GM12878 (cell line): ENCODE results near the gene SASH1. TPM values are rescaled to one million over a fixed set of nuclear protein-coding genes. Genes with fewer than 3 reads are reported as not detected.

Experiments
- ATAC-seq: fragments of 200-7000 bp; cut with Tn5 transposase; 3 replicates; pipeline ENCODE4 v1.9.1; 2020; ENCODE audit warnings: mild to moderate bottlenecking, moderate library complexity
- BruUV-seq: library from RNA; stranded (reverse); fragments of 400-500 nt; replicated peaks from 2 replicates; lab custom pipeline; 2021; lab: Mats Ljungman, UMichigan
- CTCF ChIA-PET: fragments of 300-600 bp; sonication (Branson Sonifier 250); formaldehyde crosslinking; extraction: SDS; loops from one replicate; lab custom pipeline; 2021; ENCODE audit warnings: inconsistent platforms; lab: Yijun Ruan, JAX
- POLR2A ChIA-PET: fragments of 350-600 bp; formaldehyde crosslinking; extraction: SDS; loops from one replicate; lab custom pipeline; 2021; ENCODE audit warnings: inconsistent platforms; lab: Charles Lee
- RAD21 ChIA-PET: fragments of 300-600 bp; sonication (Branson Sonifier 250); formaldehyde crosslinking; loops from one replicate; lab custom pipeline; 2023; ENCODE audit warnings: antibody characterized with exemption; ENCODE audit not compliant: unreplicated experiment; lab: Charles Lee
- SMC1A ChIA-PET: fragments of 300-600 bp; sonication (Branson Sonifier 250); formaldehyde crosslinking; loops from one replicate; lab custom pipeline; 2023; ENCODE audit not compliant: unreplicated experiment, uncharacterized antibody; lab: Charles Lee
- DNase-seq: peaks from one replicate; pipeline ENCODE4 v3.0.0-alpha.2; 2011; ENCODE audit warnings: low read depth, low spot score
- FAIRE-seq: peaks from 3 replicates; lab custom pipeline; 2011; peaks lifted over from hg19 to GRCh38; lab: Jason Lieb, UNC
- H2AFZ ChIP-seq: 2 replicates; pipeline ENCODE4 v1.6.0; 2011; ENCODE audit warnings: low read depth, low read length, control low read depth; ENCODE audit not compliant: control insufficient read depth
- H3K27ac ChIP-seq: 2 replicates; pipeline ENCODE4 v1.5.1; 2011; ENCODE audit warnings: control low read depth; ENCODE audit not compliant: control insufficient read depth, insufficient read depth
- H3K27me3 ChIP-seq, 2 experiments: replicated peaks in 1 of 2; 2 replicates each; pipeline versions ENCODE4 v1.6.0 to v1.6.1; 2011; ENCODE audit warnings: low read length in 1 of 2; ENCODE audit not compliant: control insufficient read depth in 2 of 2, insufficient read depth in 2 of 2
- H3K36me3 ChIP-seq, 2 experiments: 2 replicates each; pipeline ENCODE4 v1.5.1; 2011; ENCODE audit warnings: low read length in 1 of 2; ENCODE audit not compliant: control insufficient read depth in 2 of 2, insufficient read depth in 2 of 2
- H3K4me1 ChIP-seq: 2 replicates; pipeline ENCODE4 v1.6.1; 2011; ENCODE audit warnings: mild to moderate bottlenecking, low read length, moderate library complexity, mixed read lengths; ENCODE audit not compliant: control insufficient read depth, insufficient read depth
- H3K4me2 ChIP-seq: 2 replicates; pipeline ENCODE4 v1.6.0; 2011; ENCODE audit warnings: control low read depth; ENCODE audit not compliant: control insufficient read depth, insufficient read depth
- H3K4me3 ChIP-seq: fragments of 200-600 bp; sonication (generic); 2 replicates; pipeline ENCODE4 v1.5.1; 2016
- H3K79me2 ChIP-seq: 2 replicates; pipeline ENCODE4 v1.6.0; 2011; ENCODE audit warnings: low read length; ENCODE audit not compliant: control insufficient read depth, insufficient read depth
- H3K9ac ChIP-seq: 2 replicates; pipeline ENCODE4 v1.8.0; 2011; ENCODE audit warnings: low read length, control low read depth, mixed read lengths; ENCODE audit not compliant: control insufficient read depth, insufficient read depth
- H3K9me3 ChIP-seq: replicated peaks from 3 replicates; pipeline ENCODE4 v1.5.1; 2011; ENCODE audit warnings: mild to moderate bottlenecking, low read length; ENCODE audit not compliant: control insufficient read depth, insufficient read depth
- H4K20me1 ChIP-seq: 2 replicates; pipeline ENCODE4 v1.6.0; 2011; ENCODE audit not compliant: control insufficient read depth, insufficient read depth
- BCL3 ChIP-seq: IDR thresholded peaks from 2 replicates; pipeline ENCODE4 v1.6.1; 2011; ENCODE audit warnings: borderline replicate concordance, low read depth, mild to moderate bottlenecking, moderate library complexity, low read length; ENCODE audit not compliant: insufficient read depth, poor library complexity, severe bottlenecking
- ESRRA ChIP-seq: IDR thresholded peaks from 2 replicates; pipeline ENCODE4 v1.6.1; 2012; ENCODE audit warnings: mild to moderate bottlenecking, low read length, improper control_type of control experiment
- LARP7 ChIP-seq: fragments of 450-650 bp; IDR thresholded peaks from 2 replicates; pipeline ENCODE4 v1.6.1; 2017; ENCODE audit warnings: mild to moderate bottlenecking
- MEF2B ChIP-seq: fragments of 450-650 bp; IDR thresholded peaks from 2 replicates; pipeline ENCODE4 v1.6.1; 2018; ENCODE audit warnings: mild to moderate bottlenecking, moderate library complexity; ENCODE audit not compliant: partially characterized antibody, poor library complexity, severe bottlenecking
- MYB ChIP-seq: fragments of 150-350 bp; IDR thresholded peaks from 2 replicates; pipeline ENCODE4 v1.6.1; 2014; ENCODE audit warnings: mild to moderate bottlenecking, low read depth, low read length, borderline replicate concordance
- RBBP5 ChIP-seq: fragments of 200-600 bp; sonication (generic); conservative IDR thresholded peaks from 2 replicates; pipeline ENCODE4 v1.6.1; 2016
- RFX5 ChIP-seq: IDR thresholded peaks from 2 replicates; pipeline ENCODE4 v1.6.1; 2011; ENCODE audit warnings: low read depth, low read length, improper control_type of control experiment
- SMAD1 ChIP-seq: fragments of 450-650 bp; IDR thresholded peaks from 2 replicates; pipeline ENCODE4 v1.6.1; 2018; ENCODE audit warnings: mild to moderate bottlenecking, low read depth; ENCODE audit not compliant: partially characterized antibody
- SP1 ChIP-seq: IDR thresholded peaks from one replicate; pipeline ENCODE4 v1.6.1; 2011; ENCODE audit warnings: low read depth, low read length
- TARDBP ChIP-seq: IDR thresholded peaks from 2 replicates; pipeline ENCODE4 v1.6.1; 2016; ENCODE audit warnings: borderline replicate concordance
- TBL1XR1 ChIP-seq: IDR thresholded peaks from 2 replicates; pipeline ENCODE4 v1.6.1; 2012; ENCODE audit warnings: low read depth, low read length, improper control_type of control experiment
- USF2 ChIP-seq: IDR thresholded peaks from 2 replicates; pipeline ENCODE4 v1.6.1; 2011; ENCODE audit warnings: low read depth, low read length, improper control_type of control experiment, borderline replicate concordance
- ZNF24 ChIP-seq: fragments of 450-650 bp; IDR thresholded peaks from 2 replicates; pipeline ENCODE4 v1.6.1; 2017; ENCODE audit warnings: antibody characterized with exemption, mild to moderate bottlenecking
- ZSCAN29 ChIP-seq: fragments of 450-650 bp; IDR thresholded peaks from 2 replicates; pipeline ENCODE4 v1.6.1; 2017; ENCODE audit warnings: mild to moderate bottlenecking, moderate library complexity
- WGBS: methylation state at CpG from one replicate; pipeline ENCODE4 v1.1.6; 2016; ENCODE audit warnings: low lambda C conversion rate; ENCODE audit not compliant: insufficient replicate concordance, insufficient coverage; ENCODE audit errors: missing lambda C conversion rate; 5-methylcytosine and 5-hydroxymethylcytosine counted together
- in situ Hi-C: fragments of 300-500 bp; cut with MboI; formaldehyde crosslinking; loops from 9 replicates; pipeline ENCODE4 v1.14.3; 2018; ENCODE audit warnings: mixed read lengths
- intact Hi-C: fragments of 100-400 bp; cut with micrococcal nuclease; formaldehyde crosslinking; loops from one replicate; pipeline ENCODE4 v1.14.2; 2022; ENCODE audit not compliant: unreplicated experiment
- polyA plus RNA-seq, 11 experiments: library from polyadenylated mRNA; depleted of rRNA in 4 of 11; unstranded in 6 of 11; stranded (reverse) in 5 of 11; fragments of >200 nt; fragmentation: Nextera tagmentation in 4 of 11; fragmentation: Illumina TruSeq in 1 of 11; extraction: Ambion mirVana in 4 of 11; extraction: Trizol in 1 of 11; gene quantifications; 1 replicate in 1 of 11; 2 replicates in 10 of 11; pipeline versions ENCODE4 v1.2.1 to v1.2.3, GENCODE V29; 2011 to 2016; ENCODE audit warnings: inconsistent platforms in 2 of 11, missing spikeins in 2 of 11, low read depth in 1 of 11
- total RNA-seq, 4 experiments: library from RNA; depleted of rRNA in 3 of 4; stranded (reverse); fragments of >200 nt in 3 of 4; fragmentation: Illumina TruSeq in 1 of 4; extraction: Trizol in 1 of 4; gene quantifications; 2 replicates each; pipeline versions ENCODE4 v1.2.1 to v1.2.3, GENCODE V29; 2013 to 2021

SASH1 gene
- total and polyA plus RNA-seq, 10 of the 15 experiments (the other 5 are each of a cell fraction or from before 2014, with no cell fraction given): 0.01 to 0.73 (median 0.14) TPM; not detected in 4

- no peak overlapping the region for H2AFZ ChIP-seq
- H4K20me1 ChIP-seq: no peaks in the 10 kb centered on the region
- no TSS peak for BruUV-seq
- H3K36me3 ChIP-seq: no peaks in the 10 kb centered on the region
- no peaks in the 10 kb centered on the region for H3K4me1 ChIP-seq
- no peak for DNase-seq
- TF ChIP-seq SMAD1: no peak
- no peak for TF ChIP-seq ZSCAN29
- TF ChIP-seq ESRRA: no peak
- TF ChIP-seq TARDBP: no peak
- no peak for TF ChIP-seq ZNF24
- no peak for TF ChIP-seq BCL3
- TF ChIP-seq LARP7: no peak
- TF ChIP-seq TBL1XR1: no peak
- no peak for TF ChIP-seq MEF2B
- TF ChIP-seq SP1: no peak
- no peak for TF ChIP-seq RFX5
- TF ChIP-seq RBBP5: no peak
- TF ChIP-seq MYB: no peak
- TF ChIP-seq USF2: no peak
- no peak for FAIRE-seq
- H3K27ac ChIP-seq: no peak overlapping the region
- H3K4me2 ChIP-seq: no peak overlapping the region
- no peak for ATAC-seq
- H3K79me2 ChIP-seq: no peaks in the 10 kb centered on the region
- ChIA-PET POLR2A (interaction anchor here (0.7 kb wide), 1 partner anchor 645 kb away, joined by 3 read pairs; no protein-coding TSS in a partner anchor), RAD21 (no interaction called here), CTCF (interaction anchor here (0.7 kb wide), 1 partner anchor 448 kb away, joined by 3 read pairs; no protein-coding TSS in a partner anchor), SMC1A (interaction anchor here (0.5 kb wide), 1 partner anchor 80 kb away, joined by 3 read pairs; no protein-coding TSS in a partner anchor)
- no peak overlapping the region for H3K4me3 ChIP-seq
- 24% methylated on average over 5 of the region's 5 CpGs for WGBS
- in situ Hi-C loops (no loop called here), intact Hi-C loops (no loop called here)
- H3K27me3 ChIP-seq: peaks cover 0 to 2% of the 10 kb centered on the region in 2 experiments; a peak in 2 of 4 replicates
- H3K9me3 ChIP-seq: no peaks in the 10 kb centered on the region; the same call in 2 of the 3 replicates
- H3K9ac ChIP-seq: no peak overlapping the region
Observed at GRCh38 chr6:148580442-148580841, 237.8 kb downstream of the SASH1 start.
